H9 (cell line): Measurements from ENCODE around the gene LAMB1. TPM values are rescaled to one million over a fixed set of nuclear protein-coding genes. Genes with fewer than 3 reads are reported as not detected.

ENCODE experiments used
- DNase-seq: peaks from one replicate; pipeline ENCODE4 v3.0.0-alpha.2; 2017
- H2AFZ ChIP-seq: one replicate; pipeline ENCODE4 v1.6.1; 2013; ENCODE audit warnings: mild to moderate bottlenecking, low read length, control low read depth, moderate library complexity
- H2AK5ac ChIP-seq: 2 replicates; pipeline ENCODE4 v1.6.1; 2013; ENCODE audit warnings: low read length, control low read depth, mixed read lengths; ENCODE audit not compliant: insufficient read length
- H2BK120ac ChIP-seq: one replicate; pipeline ENCODE4 v1.6.1; 2013; ENCODE audit warnings: low read depth, mild to moderate bottlenecking, low read length, control low read depth, inconsistent platforms; ENCODE audit not compliant: poor library complexity, severe bottlenecking
- H2BK12ac ChIP-seq: 2 replicates; pipeline ENCODE4 v1.6.1; 2013; ENCODE audit warnings: low read length, control low read depth, mixed read lengths, low read depth; ENCODE audit not compliant: insufficient read length
- H2BK15ac ChIP-seq: 2 replicates; pipeline ENCODE4 v1.6.1; 2013; ENCODE audit warnings: low read depth, low read length, control low read depth
- H2BK20ac ChIP-seq: one replicate; pipeline ENCODE4 v1.6.1; 2013; ENCODE audit warnings: low read depth, mild to moderate bottlenecking, low read length, control low read depth, inconsistent platforms; ENCODE audit not compliant: poor library complexity, severe bottlenecking
- H2BK5ac ChIP-seq: 2 replicates; pipeline ENCODE4 v1.6.1; 2013; ENCODE audit warnings: low read length, control low read depth, mixed read lengths; ENCODE audit not compliant: insufficient read length
- H3K14ac ChIP-seq: 2 replicates; pipeline ENCODE4 v1.6.1; 2013; ENCODE audit warnings: low read length, control low read depth; ENCODE audit not compliant: insufficient read depth
- H3K18ac ChIP-seq: 2 replicates; pipeline ENCODE4 v1.6.1; 2013; ENCODE audit warnings: low read depth, mild to moderate bottlenecking, mixed read lengths, low read length, control low read depth; ENCODE audit not compliant: insufficient read length
- H3K23ac ChIP-seq: 2 replicates; pipeline ENCODE4 v1.6.1; 2013; ENCODE audit warnings: low read length, control low read depth, mixed read lengths, low read depth; ENCODE audit not compliant: insufficient read length
- H3K23me2 ChIP-seq: 2 replicates; pipeline ENCODE4 v1.6.1; 2013; ENCODE audit warnings: low read depth, mild to moderate bottlenecking, mixed read lengths, low read length, control low read depth; ENCODE audit not compliant: insufficient read length, poor library complexity, severe bottlenecking
- H3K27ac ChIP-seq: 2 replicates; pipeline ENCODE4 v1.5.1; 2013; ENCODE audit warnings: low read length, control low read depth, mixed read lengths, low read depth; ENCODE audit not compliant: insufficient read length
- H3K27me3 ChIP-seq: 2 replicates; pipeline ENCODE4 v1.6.1; 2013; ENCODE audit warnings: low read length, control low read depth, inconsistent platforms; ENCODE audit not compliant: insufficient read depth
- H3K4ac ChIP-seq: 2 replicates; pipeline ENCODE4 v1.6.1; 2013; ENCODE audit warnings: low read depth, mild to moderate bottlenecking, control low read depth, inconsistent platforms, low read length, moderate library complexity
- H3K4me1 ChIP-seq: 2 replicates; pipeline ENCODE4 v1.6.1; 2013; ENCODE audit warnings: low read length, control low read depth, inconsistent platforms; ENCODE audit not compliant: insufficient read depth
- H3K4me2 ChIP-seq: 2 replicates; pipeline ENCODE4 v1.6.1; 2013; ENCODE audit warnings: low read length, control low read depth, mixed read lengths; ENCODE audit not compliant: insufficient read length, insufficient read depth
- H3K56ac ChIP-seq: 2 replicates; pipeline ENCODE4 v1.6.1; 2013; ENCODE audit warnings: low read depth, mild to moderate bottlenecking, mixed read lengths, low read length, control low read depth; ENCODE audit not compliant: insufficient read length
- H3K79me1 ChIP-seq: 2 replicates; pipeline ENCODE4 v1.6.1; 2013; ENCODE audit warnings: low read depth, mild to moderate bottlenecking, moderate library complexity, low read length, control low read depth, inconsistent platforms; ENCODE audit not compliant: insufficient read depth, poor library complexity, severe bottlenecking
- H3K79me2 ChIP-seq: 2 replicates; pipeline ENCODE4 v1.6.1; 2013; ENCODE audit warnings: low read length, control low read depth, inconsistent platforms; ENCODE audit not compliant: insufficient read depth
- H3K9ac ChIP-seq: 2 replicates; pipeline ENCODE4 v1.6.1; 2013; ENCODE audit warnings: low read length, control low read depth, mixed read lengths; ENCODE audit not compliant: insufficient read length; ENCODE audit errors: extremely low read depth
- H3K9me3 ChIP-seq: one replicate; pipeline ENCODE4 v1.6.1; 2013; ENCODE audit warnings: low read depth, low read length, inconsistent platforms; ENCODE audit not compliant: control insufficient read depth
- H3T11ph ChIP-seq: one replicate; pipeline ENCODE4 v1.6.1; 2013; ENCODE audit warnings: mild to moderate bottlenecking, low read length, control low read depth, inconsistent platforms
- H4K20me1 ChIP-seq: one replicate; pipeline ENCODE4 v1.6.1; 2013; ENCODE audit not compliant: control insufficient read depth, insufficient read length, insufficient read depth
- H4K5ac ChIP-seq: 2 replicates; pipeline ENCODE4 v1.6.1; 2013; ENCODE audit warnings: low read depth, mild to moderate bottlenecking, mixed read lengths, low read length, control low read depth; ENCODE audit not compliant: insufficient read length
- H4K8ac ChIP-seq: replicated peaks from 2 replicates; pipeline ENCODE4 v1.6.1; 2013; ENCODE audit warnings: low read length, control low read depth, mixed read lengths, low read depth; ENCODE audit not compliant: insufficient read length
- H4K91ac ChIP-seq: 2 replicates; pipeline ENCODE4 v1.6.1; 2013; ENCODE audit warnings: low read depth, mild to moderate bottlenecking, moderate library complexity, mixed read lengths, low read length, control low read depth; ENCODE audit not compliant: insufficient read length
- H3K27ac Mint-ChIP-seq, 3 experiments: 2 replicates in 2 of 3; 3 replicates in 1 of 3; pipeline ENCODE4 v1.8.0; 2020 to 2021; ENCODE audit warnings: mixed read lengths in 3 of 3, mild to moderate bottlenecking in 1 of 3, moderate library complexity in 1 of 3
- H3K27me3 Mint-ChIP-seq: 2 replicates; pipeline ENCODE4 v1.8.0; 2021; ENCODE audit warnings: low read depth, mild to moderate bottlenecking, moderate library complexity, mixed read lengths
- H3K36me3 Mint-ChIP-seq, 3 experiments: 2 replicates in 2 of 3; 3 replicates in 1 of 3; pipeline ENCODE4 v1.8.0; 2020 to 2021; ENCODE audit warnings: low read depth in 3 of 3, mixed read lengths in 3 of 3; ENCODE audit not compliant: insufficient read depth in 1 of 3
- H3K4me1 Mint-ChIP-seq, 2 experiments: 2 replicates each; pipeline ENCODE4 v1.8.0; 2020; ENCODE audit warnings: mixed read lengths in 2 of 2
- H3K4me3 Mint-ChIP-seq, 2 experiments: 2 replicates in 1 of 2; 3 replicates in 1 of 2; pipeline ENCODE4 v1.8.0; 2020 to 2021; ENCODE audit warnings: mild to moderate bottlenecking in 2 of 2, mixed read lengths in 2 of 2, moderate library complexity in 1 of 2
- H3K9me3 Mint-ChIP-seq, 2 experiments: 2 replicates in 1 of 2; 3 replicates in 1 of 2; pipeline ENCODE4 v1.8.0; 2020; ENCODE audit warnings: mild to moderate bottlenecking in 2 of 2, mixed read lengths in 2 of 2, moderate library complexity in 1 of 2
- CTCF ChIP-seq: fragments of 200-600 bp; sonication (generic); conservative IDR thresholded peaks from 3 replicates; pipeline ENCODE4 v1.8.0; 2021; ENCODE audit warnings: antibody characterized with exemption, mild to moderate bottlenecking
- WGBS: extraction: QIAGEN DNeasy Blood & Tissue Kit; methylation state at CpG from one replicate; pipeline ENCODE4 v1.1.7; 2013; ENCODE audit warnings: missing lambda C conversion rate, low lambda C conversion rate, mixed read lengths; ENCODE audit not compliant: insufficient read length; ENCODE audit errors: extremely low coverage; 5-methylcytosine and 5-hydroxymethylcytosine counted together
- total RNA-seq: library from RNA; stranded (reverse); gene quantifications from 2 replicates; pipeline ENCODE4 v1.2.1, GENCODE V29; 2021

LAMB1 gene
- total RNA-seq, 1 experiment from 2014 or later, result 75.8 TPM

- Histone ChIP-seq H2BK20ac (no peak overlapping the region), H3K4me1 (peaks cover 7% of the 10 kb centered on the region; the same call in 1 of the 2 replicates), H3K79me1 (no peaks in the 10 kb centered on the region), H4K91ac (no peak overlapping the region), H2BK120ac (no peak overlapping the region), H3K14ac (no peak overlapping the region), H4K5ac (no peak overlapping the region), H3K9me3 (no peaks in the 10 kb centered on the region), H4K8ac (no peak overlapping the region), H2BK15ac (no peak overlapping the region), H3K4me2 (no peak overlapping the region), H2AFZ (no peak overlapping the region), H3K27me3 (no peaks in the 10 kb centered on the region), H3K27ac (no peak overlapping the region), H3K4ac (no peak overlapping the region), H2BK12ac (no peak overlapping the region), H3K9ac (no peak overlapping the region), H4K20me1 (no peaks in the 10 kb centered on the region), H3K18ac (no peak overlapping the region), H3K23me2 (no peaks in the 10 kb centered on the region), H2BK5ac (no peak overlapping the region), H2AK5ac (no peak overlapping the region), H3T11ph (no peak overlapping the region), H3K23ac (no peak overlapping the region), H3K79me2 (no peaks in the 10 kb centered on the region), H3K56ac (no peak overlapping the region)
- Mint-ChIP-seq H3K27ac (peak overlapping the region; percentile 95 to 98 (median 97)), H3K4me1 (peaks cover 67 to 73% of the 10 kb centered on the region in 2 experiments), H3K9me3 (no peaks in the 10 kb centered on the region), H3K4me3 (peak overlapping the region; percentile 16 to 62), H3K36me3 (peaks cover 17 to 50% (median 31%) of the 10 kb centered on the region in 3 experiments), H3K27me3 (no peaks in the 10 kb centered on the region)
- WGBS, result no CpG with 5 or more reads among the region's 6 CpGs
- peak; percentile 72 for DNase-seq
- no peak for TF ChIP-seq CTCF
Measured at GRCh38 chr7:107933386-107934013, 69.5 kb downstream of the LAMB1 start.
